ENCODE data around the gene ANKDD1B. TPM values are rescaled to one million over a fixed set of nuclear protein-coding genes. Genes with fewer than 3 reads are reported as not detected.
A peak's percentile ranks its signal among the peaks of the same experiment; 100 is the strongest.
"Not testable (repeated sequence)": the region's sequence is repeated elsewhere in the genome, so short reads cannot be mapped to it uniquely, and the experiment has no call there.

The ANKDD1B gene
- total RNA-seq, 4 donors from 2014 or later: 3.2 to 5.0 TPM; not detected in 2

GRCh38 chr5:75601567-75601966, 9.7 kb upstream of the ANKDD1B start:
- no peak for DNase-seq
- H3K36me3 ChIP-seq: peaks cover 0 to 14% (median 0%) of the 10 kb centered on the region in 3 donors
- no peaks in the 10 kb centered on the region for H3K27me3 ChIP-seq
- H3K4me3 ChIP-seq: no peak overlapping the region
- TF ChIP-seq CTCF (IDR thresholded peaks at IDR 0.05): no peak
- no peak for TF ChIP-seq POLR2A (IDR thresholded peaks at IDR 0.05)
- H3K27ac ChIP-seq: no peak overlapping the region
- H3K4me1 ChIP-seq: no peaks in the 10 kb centered on the region
- H3K9me3 ChIP-seq: no peaks in the 10 kb centered on the region

GRCh38 chr5:75601996-75602395, 9.3 kb upstream of the ANKDD1B start:
- H3K27me3 ChIP-seq: no peaks in the 10 kb centered on the region
- H3K9me3 ChIP-seq: no peaks in the 10 kb centered on the region
- no peaks in the 10 kb centered on the region for H3K4me1 ChIP-seq
- TF ChIP-seq POLR2A (IDR thresholded peaks at IDR 0.05): no peak
- DNase-seq: no peak
- H3K27ac ChIP-seq: no peak overlapping the region
- no peak overlapping the region for H3K4me3 ChIP-seq
- H3K36me3 ChIP-seq: peaks cover 0 to 10% (median 0%) of the 10 kb centered on the region in 3 donors

GRCh38 chr5:75603371-75603770, 7.9 kb upstream of the ANKDD1B start:
- Histone ChIP-seq H3K27ac (no peak overlapping the region), H3K27me3 (no peaks in the 10 kb centered on the region), H3K4me3 (no peak overlapping the region), H3K36me3 (peaks cover 0 to 9% (median 0%) of the 10 kb centered on the region in 3 donors), H3K4me1 (no peaks in the 10 kb centered on the region), H3K9me3 (no peaks in the 10 kb centered on the region)
- TF ChIP-seq CTCF (IDR thresholded peaks at IDR 0.05) (no peak), POLR2A (IDR thresholded peaks at IDR 0.05) (no peak)
- DNase-seq: no peak

- peaks cover 0 to 9% (median 0%) of the 10 kb centered on the region in 3 donors for H3K36me3 ChIP-seq
- no peak overlapping the region for H3K4me3 ChIP-seq
- H3K9me3 ChIP-seq: no peaks in the 10 kb centered on the region
- H3K27me3 ChIP-seq: no peaks in the 10 kb centered on the region
- DNase-seq: no peak
- no peaks in the 10 kb centered on the region for H3K4me1 ChIP-seq
- no peak for TF ChIP-seq CTCF (IDR thresholded peaks at IDR 0.05)
- TF ChIP-seq POLR2A (IDR thresholded peaks at IDR 0.05): no peak
- no peak overlapping the region for H3K27ac ChIP-seq
Observed at GRCh38 chr5:75603821-75604220, 7.4 kb upstream of the ANKDD1B start.

GRCh38 chr5:75607341-75607740, 3.9 kb upstream of the ANKDD1B start:
- peaks cover 0 to 17% (median 0%) of the 10 kb centered on the region in 4 donors for H3K4me1 ChIP-seq
- not testable (repeated sequence) for DNase-seq, H3K9me3 ChIP-seq, H3K27me3 ChIP-seq, H3K36me3 ChIP-seq, H3K4me3 ChIP-seq, H3K27ac ChIP-seq

- Histone ChIP-seq H3K36me3 (no peaks in the 10 kb centered on the region), H3K4me3 (no peak overlapping the region), H3K27ac (no peak overlapping the region), H3K9me3 (no peaks in the 10 kb centered on the region), H3K4me1 (peaks cover 0 to 17% (median 0%) of the 10 kb centered on the region in 4 donors), H3K27me3 (no peaks in the 10 kb centered on the region)
- no peak for DNase-seq
- TF ChIP-seq POLR2A (IDR thresholded peaks at IDR 0.05): no peak
- no peak for TF ChIP-seq CTCF (IDR thresholded peaks at IDR 0.05)
Observed at GRCh38 chr5:75608870-75609269, 2.4 kb upstream of the ANKDD1B start.

- DNase-seq: no peak
- peaks cover 0 to 17% (median 0%) of the 10 kb centered on the region in 4 donors for H3K4me1 ChIP-seq
- no peak for TF ChIP-seq POLR2A (IDR thresholded peaks at IDR 0.05)
- no peak for TF ChIP-seq CTCF (IDR thresholded peaks at IDR 0.05)
- no peaks in the 10 kb centered on the region for H3K36me3 ChIP-seq
- H3K9me3 ChIP-seq: no peaks in the 10 kb centered on the region
- no peak overlapping the region for H3K4me3 ChIP-seq
- no peaks in the 10 kb centered on the region for H3K27me3 ChIP-seq
- no peak overlapping the region for H3K27ac ChIP-seq
Observed at GRCh38 chr5:75610201-75610600, 1.1 kb upstream of the ANKDD1B start.

- Histone ChIP-seq H3K4me1 (peaks cover 0 to 17% (median 0%) of the 10 kb centered on the region in 4 donors), H3K27ac (peak overlapping the region in 1 of 4 donors; percentile 34)
- H3K9me3 ChIP-seq: not testable (repeated sequence)
Observed at GRCh38 chr5:75610859-75611310, 368 bp upstream of the ANKDD1B start.

More at GRCh38 chr5:75610859-75611310, 368 bp upstream of the ANKDD1B start:
- H3K4me3 ChIP-seq: peak overlapping the region; percentile 26 to 63 (median 45)
- H3K36me3 ChIP-seq, H3K27me3 ChIP-seq, DNase-seq: not testable (repeated sequence)
